Esophagus (tissue), 2 donors: ENCODE results near the gene SMAD9. TPM values are rescaled to one million over a fixed set of nuclear protein-coding genes. Genes with fewer than 3 reads are reported as not detected.

ENCODE experiments used
- H3K27ac ChIP-seq, 2 donors: one replicate each; pipeline ENCODE4 v1.5.1; 2013; ENCODE audit warnings: low read depth in 2 of 2, mild to moderate bottlenecking in 2 of 2, inconsistent platforms in 1 of 2, low read length in 1 of 2, moderate library complexity in 1 of 2
- H3K27me3 ChIP-seq, 2 donors: one replicate each; pipeline ENCODE4 v1.6.1; 2013; ENCODE audit warnings: low read length in 2 of 2, control low read depth in 1 of 2, mild to moderate bottlenecking in 1 of 2; ENCODE audit not compliant: insufficient read depth in 2 of 2, control insufficient read depth in 1 of 2
- H3K36me3 ChIP-seq, 2 donors: one replicate each; pipeline ENCODE4 v1.6.1; 2013; ENCODE audit warnings: low read length in 1 of 2; ENCODE audit not compliant: control insufficient read depth in 2 of 2, insufficient read depth in 2 of 2
- H3K4me1 ChIP-seq, 2 donors: one replicate each; pipeline ENCODE4 v1.6.1; 2013; ENCODE audit warnings: low read length in 1 of 2; ENCODE audit not compliant: control insufficient read depth in 2 of 2, insufficient read depth in 2 of 2
- H3K4me3 ChIP-seq, 2 donors: one replicate each; pipeline ENCODE4 v1.5.1; 2013; ENCODE audit warnings: low read length in 2 of 2, mild to moderate bottlenecking in 2 of 2, low read depth in 1 of 2, moderate library complexity in 1 of 2
- H3K9me3 ChIP-seq, 2 donors: one replicate each; pipeline ENCODE4 v1.6.1; 2013; ENCODE audit warnings: mild to moderate bottlenecking in 2 of 2, low read depth in 1 of 2, low read length in 1 of 2, moderate library complexity in 1 of 2; ENCODE audit not compliant: control insufficient read depth in 2 of 2, insufficient read depth in 1 of 2
- WGBS, 2 donors: extraction: QIAGEN DNeasy Blood & Tissue Kit; methylation state at CpG; one replicate each; pipeline ENCODE4 v1.1.7; 2013; 5-methylcytosine and 5-hydroxymethylcytosine counted together
- polyA plus RNA-seq, 2 donors: library from polyadenylated mRNA; stranded (reverse); fragments of 200-250 nt; gene quantifications; one replicate each; pipeline ENCODE4 v1.2.3, GENCODE V29; 2013
- donor health status: healthy with polysubstance abuse.
- donor health status: Bipolar disorder and iron deficiency.

Gene SMAD9
- polyA plus RNA-seq, 2 donors, result 0.51 to 1.2 TPM

- no peaks in the 10 kb centered on the region for H3K9me3 ChIP-seq
- H3K27me3 ChIP-seq, result no peaks in the 10 kb centered on the region
- 85 to 100% methylated on average over 1 of the region's 1 CpG for WGBS, 2 donors
- H3K27ac ChIP-seq, result no peak overlapping the region
- no peak overlapping the region for H3K4me3 ChIP-seq
- H3K4me1 ChIP-seq, result peaks cover 0 to 2% of the 10 kb centered on the region in 2 donors
- no peaks in the 10 kb centered on the region for H3K36me3 ChIP-seq
Observed at GRCh38 chr13:36813225-36813624, 106.8 kb downstream of the SMAD9 start.

GRCh38 chr13:36807616-36808015, 112.4 kb downstream of the SMAD9 start:
- H3K27me3 ChIP-seq, result no peaks in the 10 kb centered on the region
- WGBS, 2 donors, result 92 to 93% methylated on average over 2 of the region's 2 CpGs
- H3K4me1 ChIP-seq, result no peaks in the 10 kb centered on the region

GRCh38 chr13:36806102-36806501, 113.9 kb downstream of the SMAD9 start:
- Histone ChIP-seq H3K4me1 (no peaks in the 10 kb centered on the region), H3K4me3 (no peak overlapping the region), H3K27me3 (no peaks in the 10 kb centered on the region), H3K9me3 (no peaks in the 10 kb centered on the region), H3K27ac (no peak overlapping the region), H3K36me3 (no peaks in the 10 kb centered on the region)
- WGBS, 2 donors, result 95 to 96% methylated on average over 2 of the region's 2 CpGs

More at GRCh38 chr13:36807616-36808015, 112.4 kb downstream of the SMAD9 start:
- Histone ChIP-seq H3K9me3 (no peaks in the 10 kb centered on the region), H3K36me3 (no peaks in the 10 kb centered on the region), H3K4me3 (no peak overlapping the region), H3K27ac (no peak overlapping the region)

GRCh38 chr13:36804588-36804987, 115.5 kb downstream of the SMAD9 start:
- H3K4me1 ChIP-seq, result no peaks in the 10 kb centered on the region
- H3K4me3 ChIP-seq, result no peak overlapping the region
- H3K9me3 ChIP-seq, result no peaks in the 10 kb centered on the region
- no peaks in the 10 kb centered on the region for H3K36me3 ChIP-seq
- no peak overlapping the region for H3K27ac ChIP-seq
- no peaks in the 10 kb centered on the region for H3K27me3 ChIP-seq
- WGBS, 2 donors, result 56 to 64% methylated on average over 6 of the region's 6 CpGs

GRCh38 chr13:36801035-36801434, 119.0 kb downstream of the SMAD9 start:
- Histone ChIP-seq H3K9me3 (no peaks in the 10 kb centered on the region), H3K27ac (no peak overlapping the region), H3K4me1 (no peaks in the 10 kb centered on the region), H3K4me3 (no peak overlapping the region), H3K27me3 (no peaks in the 10 kb centered on the region), H3K36me3 (no peaks in the 10 kb centered on the region)
- WGBS, 2 donors, result 33% methylated on average over 3 of the region's 3 CpGs

- H3K27ac ChIP-seq, result no peak overlapping the region
- 75 to 85% methylated on average over 3 of the region's 3 CpGs for WGBS, 2 donors
- H3K27me3 ChIP-seq, result no peaks in the 10 kb centered on the region
- H3K9me3 ChIP-seq, result no peaks in the 10 kb centered on the region
- no peaks in the 10 kb centered on the region for H3K4me1 ChIP-seq
- H3K36me3 ChIP-seq, result no peaks in the 10 kb centered on the region
- H3K4me3 ChIP-seq, result no peak overlapping the region
Observed at GRCh38 chr13:36796052-36796451, 124.0 kb downstream of the SMAD9 start.

GRCh38 chr13:36795463-36795862, 124.6 kb downstream of the SMAD9 start:
- Histone ChIP-seq H3K4me3 (no peak overlapping the region), H3K36me3 (no peaks in the 10 kb centered on the region), H3K9me3 (no peaks in the 10 kb centered on the region), H3K27ac (no peak overlapping the region), H3K27me3 (no peaks in the 10 kb centered on the region), H3K4me1 (no peaks in the 10 kb centered on the region)
- WGBS, 2 donors, result 57 to 74% methylated on average over 6 of the region's 6 CpGs

Other genes with a start within 250 kb of the SMAD9 start
- gene SERTM1, start 246.2 kb downstream of the SMAD9 start, polyA plus RNA-seq, result not detected
- 1 to 10 TPM; 1.4 to 1.6 TPM for gene RFXAP, start 101.0 kb downstream of the SMAD9 start, polyA plus RNA-seq
- gene ALG5, start 79.1 kb upstream of the SMAD9 start, polyA plus RNA-seq, result 10 to 100 TPM; 17.0 to 26.2 TPM
- gene EXOSC8, start 80.5 kb upstream of the SMAD9 start, polyA plus RNA-seq, result 10 to 100 TPM; 27.6 to 37.6 TPM
- 10 to 100 TPM; 16.2 to 16.6 TPM for gene SUPT20H, start 139.4 kb upstream of the SMAD9 start, polyA plus RNA-seq
- not detected for gene CSNK1A1L, start 185.4 kb upstream of the SMAD9 start, polyA plus RNA-seq